ENCODE results near the gene TBC1D4. TPM values are rescaled to one million over a fixed set of nuclear protein-coding genes. Genes with fewer than 3 reads are reported as not detected.

The TBC1D4 gene
- total and polyA plus RNA-seq, 2 donors (not counting 1 experiment from before 2014, with no cell fraction given), result 10.3 to 15.4 TPM

DNA sequence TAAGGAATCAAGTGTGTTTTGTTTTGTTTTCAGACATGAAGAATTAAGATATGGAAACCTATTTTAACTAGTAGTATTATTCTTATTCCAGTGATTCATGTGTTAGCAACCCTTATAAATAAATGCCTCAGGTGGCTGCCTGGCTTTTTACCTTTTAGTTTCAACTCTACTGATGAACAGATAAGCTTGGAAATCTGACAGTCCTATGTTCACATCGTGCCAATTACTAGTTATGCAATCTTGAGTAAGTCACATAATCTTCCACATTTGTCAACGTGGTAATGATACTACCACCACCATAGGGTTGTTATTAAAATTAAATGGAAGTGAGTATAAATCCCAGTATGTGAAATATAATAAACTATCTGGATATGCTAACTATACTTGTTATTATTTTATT is 64.3 kb downstream of the TBC1D4 start:
- no peak for DNase-seq (ENCODE audit: low read depth in 2 of 2)
- Histone ChIP-seq H3K4me2 (ENCODE audit: extremely low read depth, insufficient read depth, low read length) (no peak overlapping the region), H2AFZ (ENCODE audit: low read length) (no peak overlapping the region), H3K4me3 (replicated peaks in 1 of 4; ENCODE audit: control extremely low read depth in 1 of 4, insufficient read depth in 1 of 4, low read depth in 3 of 4, low read length in 4 of 4) (no peak overlapping the region), H3K79me2 (ENCODE audit: control insufficient read depth, insufficient read depth, low read length) (no peaks in the 10 kb centered on the region), H3K9ac (ENCODE audit: insufficient read depth, low read length) (no peak overlapping the region), H4K20me1 (ENCODE audit: control insufficient read depth, extremely low read depth, insufficient read depth, low read length) (no peaks in the 10 kb centered on the region), H3K36me3 (ENCODE audit: control insufficient read depth, insufficient read depth, low read length) (no peaks in the 10 kb centered on the region), H3K27me3 (ENCODE audit: control insufficient read depth, insufficient read depth, low read length) (no peaks in the 10 kb centered on the region), H3K27ac (ENCODE audit: insufficient read depth, low read length) (no peak overlapping the region), H3K9me3 (ENCODE audit: control insufficient read depth, insufficient read depth, low read depth, low read length) (no peaks in the 10 kb centered on the region), H3K4me1 (ENCODE audit: control insufficient read depth, extremely low read depth, insufficient read depth, low read length) (peaks cover 8% of the 10 kb centered on the region)
- no peak for TF ChIP-seq EZH2 (IDR thresholded peaks at IDR 0.05; ENCODE audit: low read length, missing control alignments)
- TF ChIP-seq, protein P1, sequence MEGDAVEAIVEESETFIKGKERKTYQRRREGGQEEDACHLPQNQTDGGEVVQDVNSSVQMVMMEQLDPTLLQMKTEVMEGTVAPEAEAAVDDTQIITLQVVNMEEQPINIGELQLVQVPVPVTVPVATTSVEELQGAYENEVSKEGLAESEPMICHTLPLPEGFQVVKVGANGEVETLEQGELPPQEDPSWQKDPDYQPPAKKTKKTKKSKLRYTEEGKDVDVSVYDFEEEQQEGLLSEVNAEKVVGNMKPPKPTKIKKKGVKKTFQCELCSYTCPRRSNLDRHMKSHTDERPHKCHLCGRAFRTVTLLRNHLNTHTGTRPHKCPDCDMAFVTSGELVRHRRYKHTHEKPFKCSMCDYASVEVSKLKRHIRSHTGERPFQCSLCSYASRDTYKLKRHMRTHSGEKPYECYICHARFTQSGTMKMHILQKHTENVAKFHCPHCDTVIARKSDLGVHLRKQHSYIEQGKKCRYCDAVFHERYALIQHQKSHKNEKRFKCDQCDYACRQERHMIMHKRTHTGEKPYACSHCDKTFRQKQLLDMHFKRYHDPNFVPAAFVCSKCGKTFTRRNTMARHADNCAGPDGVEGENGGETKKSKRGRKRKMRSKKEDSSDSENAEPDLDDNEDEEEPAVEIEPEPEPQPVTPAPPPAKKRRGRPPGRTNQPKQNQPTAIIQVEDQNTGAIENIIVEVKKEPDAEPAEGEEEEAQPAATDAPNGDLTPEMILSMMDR (conservative IDR thresholded peaks at IDR 0.05 in 1 of 2, IDR thresholded peaks at IDR 0.05 in 1 of 2; ENCODE audit: low read depth in 1 of 2, low read length in 2 of 2), result no peak

DNA sequence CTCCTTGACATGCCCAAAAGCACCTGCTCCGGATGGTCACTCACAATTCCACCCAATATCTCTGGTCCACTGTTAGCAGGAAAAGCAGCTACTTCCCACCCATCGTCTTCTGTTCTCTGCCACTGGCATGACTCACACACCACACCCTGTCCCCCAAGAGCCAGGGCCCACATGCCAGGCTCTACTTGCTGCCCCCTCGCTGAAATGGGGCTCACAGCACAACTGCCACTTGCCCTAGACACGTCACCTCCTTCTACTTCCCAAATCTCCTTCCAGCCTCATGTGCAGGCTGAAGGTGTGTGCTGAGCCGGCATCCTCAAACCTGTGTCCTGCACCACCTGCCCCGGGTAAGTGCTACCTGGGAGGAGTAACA is 65.0 kb downstream of the TBC1D4 start:
- Histone ChIP-seq H2AFZ (ENCODE audit: low read length) (no peak overlapping the region), H3K36me3 (ENCODE audit: control insufficient read depth, insufficient read depth, low read length) (no peaks in the 10 kb centered on the region), H3K4me2 (ENCODE audit: extremely low read depth, insufficient read depth, low read length) (no peak overlapping the region), H3K4me3 (replicated peaks in 1 of 4; ENCODE audit: control extremely low read depth in 1 of 4, insufficient read depth in 1 of 4, low read depth in 3 of 4, low read length in 4 of 4) (no peak overlapping the region), H4K20me1 (ENCODE audit: control insufficient read depth, extremely low read depth, insufficient read depth, low read length) (no peaks in the 10 kb centered on the region), H3K9me3 (ENCODE audit: control insufficient read depth, insufficient read depth, low read depth, low read length) (no peaks in the 10 kb centered on the region), H3K79me2 (ENCODE audit: control insufficient read depth, insufficient read depth, low read length) (no peaks in the 10 kb centered on the region), H3K27ac (ENCODE audit: insufficient read depth, low read length) (no peak overlapping the region), H3K27me3 (ENCODE audit: control insufficient read depth, insufficient read depth, low read length) (no peaks in the 10 kb centered on the region), H3K4me1 (ENCODE audit: control insufficient read depth, extremely low read depth, insufficient read depth, low read length) (peaks cover 8% of the 10 kb centered on the region), H3K9ac (ENCODE audit: insufficient read depth, low read length) (no peak overlapping the region)
- DNase-seq (ENCODE audit: low read depth in 2 of 2), result no peak
- no peak for TF ChIP-seq EZH2 (IDR thresholded peaks at IDR 0.05; ENCODE audit: low read length, missing control alignments)
- TF ChIP-seq, protein P1 (conservative IDR thresholded peaks at IDR 0.05 in 1 of 2, IDR thresholded peaks at IDR 0.05 in 1 of 2; ENCODE audit: low read depth in 1 of 2, low read length in 2 of 2), result no peak

GRCh38 chr13:75416327-75417011 is 65.5 kb downstream of the TBC1D4 start:
- Histone ChIP-seq H3K9ac (ENCODE audit: insufficient read depth, low read length) (no peak overlapping the region), H3K4me1 (ENCODE audit: control insufficient read depth, extremely low read depth, insufficient read depth, low read length) (peaks cover 8% of the 10 kb centered on the region), H3K36me3 (ENCODE audit: control insufficient read depth, insufficient read depth, low read length) (no peaks in the 10 kb centered on the region), H3K27me3 (ENCODE audit: control insufficient read depth, insufficient read depth, low read length) (no peaks in the 10 kb centered on the region), H3K79me2 (ENCODE audit: control insufficient read depth, insufficient read depth, low read length) (no peaks in the 10 kb centered on the region), H3K4me2 (ENCODE audit: extremely low read depth, insufficient read depth, low read length) (peak overlapping the region; percentile 52), H3K9me3 (ENCODE audit: control insufficient read depth, insufficient read depth, low read depth, low read length) (no peaks in the 10 kb centered on the region), H3K27ac (ENCODE audit: insufficient read depth, low read length) (no peak overlapping the region), H2AFZ (ENCODE audit: low read length) (no peak overlapping the region), H3K4me3 (replicated peaks in 1 of 4; ENCODE audit: control extremely low read depth in 1 of 4, insufficient read depth in 1 of 4, low read depth in 3 of 4, low read length in 4 of 4) (no peak overlapping the region), H4K20me1 (ENCODE audit: control insufficient read depth, extremely low read depth, insufficient read depth, low read length) (no peaks in the 10 kb centered on the region)
- DNase-seq (ENCODE audit: low read depth in 2 of 2), result no peak
- TF ChIP-seq, protein P1 (conservative IDR thresholded peaks at IDR 0.05 in 1 of 2, IDR thresholded peaks at IDR 0.05 in 1 of 2; ENCODE audit: low read depth in 1 of 2, low read length in 2 of 2), result no peak
- TF ChIP-seq EZH2 (IDR thresholded peaks at IDR 0.05; ENCODE audit: low read length, missing control alignments), result no peak

Data from fibroblast of lung (primary cell).